EH (cell line): ENCODE data around the gene GPR141.

Experiments
- DNase-seq: peaks from one replicate; pipeline ENCODE4 v3.0.0-alpha.2; 2015; ENCODE audit warnings: low read depth

GPR141 gene

DNA sequence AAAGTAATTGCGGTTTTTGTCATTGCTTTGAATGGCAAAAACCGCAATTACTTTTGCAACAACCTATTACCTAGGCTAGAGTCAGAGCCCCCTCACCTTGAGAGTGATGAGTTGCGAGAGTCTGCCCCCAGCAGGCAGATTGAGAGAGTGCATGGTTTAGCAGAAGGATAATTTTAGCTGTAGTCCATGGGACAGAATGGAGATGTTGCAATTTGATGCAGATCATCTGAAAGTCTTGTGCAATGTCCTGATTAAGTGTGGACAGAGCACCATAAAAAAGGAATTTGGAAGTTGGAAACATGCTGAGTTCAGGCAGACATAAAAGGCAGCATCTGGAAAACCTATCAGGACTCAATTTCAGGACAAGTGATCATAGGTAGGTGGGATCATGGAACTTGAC lies 48.7 kb downstream of the GPR141 start:
- no peak for DNase-seq

DNA sequence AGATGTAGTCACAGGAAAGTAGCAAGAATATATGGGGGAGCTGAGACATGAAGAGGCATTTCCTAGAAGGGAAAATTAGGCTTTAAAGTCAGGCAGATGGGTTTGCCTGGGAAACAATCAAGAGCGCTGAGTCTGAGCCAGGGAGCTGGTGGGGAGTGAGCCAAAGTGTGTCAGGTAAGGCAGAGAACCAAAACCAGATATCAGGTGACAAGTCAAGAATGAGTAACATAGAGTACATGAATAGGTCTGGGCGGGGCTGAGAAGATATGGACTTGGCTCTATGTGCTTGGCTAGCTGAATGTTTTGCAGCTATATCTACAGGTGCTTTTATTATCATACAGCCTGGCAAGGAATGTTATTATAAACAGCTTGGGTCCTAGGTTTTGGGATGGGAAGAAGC lies 49.3 kb downstream of the GPR141 start:
- DNase-seq, result no peak

DNA sequence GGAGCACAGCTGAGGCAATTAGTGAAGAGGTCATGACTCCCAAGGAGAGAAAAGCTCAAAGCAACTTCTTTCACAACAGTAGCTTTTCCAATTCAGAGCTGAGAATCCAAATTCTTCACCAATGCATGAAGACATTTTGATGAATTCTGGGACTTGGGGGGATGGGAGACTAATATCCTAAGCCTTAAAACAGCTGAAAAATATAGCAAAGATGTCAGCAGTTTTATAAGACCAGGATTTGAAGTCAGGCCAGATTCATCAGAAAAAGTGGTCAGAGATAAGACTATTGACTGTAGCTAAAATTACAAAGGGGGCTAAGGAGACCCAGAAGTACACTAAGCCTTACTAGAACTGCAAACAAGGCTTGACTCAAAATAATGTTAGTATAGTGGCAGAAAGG lies 51.6 kb downstream of the GPR141 start:
- DNase-seq, result no peak

DNA sequence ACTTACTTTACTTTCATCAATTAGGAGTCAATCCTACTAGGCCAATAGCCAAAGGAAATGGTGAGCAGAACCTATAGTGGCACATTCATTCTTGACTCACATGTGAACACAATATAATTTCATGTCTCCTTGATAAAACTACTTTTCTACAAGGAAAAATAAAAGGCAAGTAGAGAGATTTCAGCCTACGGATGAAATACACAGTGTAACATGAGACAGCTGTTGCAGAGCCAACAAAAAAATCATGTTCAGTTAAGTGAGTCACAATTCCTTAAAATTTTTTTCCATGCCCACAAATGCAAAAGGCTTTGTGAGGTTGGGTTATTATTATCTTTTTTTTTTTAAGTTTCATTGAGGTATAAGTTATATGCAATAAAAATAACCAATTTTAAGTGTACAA lies 54.8 kb downstream of the GPR141 start:
- no peak for DNase-seq

DNA sequence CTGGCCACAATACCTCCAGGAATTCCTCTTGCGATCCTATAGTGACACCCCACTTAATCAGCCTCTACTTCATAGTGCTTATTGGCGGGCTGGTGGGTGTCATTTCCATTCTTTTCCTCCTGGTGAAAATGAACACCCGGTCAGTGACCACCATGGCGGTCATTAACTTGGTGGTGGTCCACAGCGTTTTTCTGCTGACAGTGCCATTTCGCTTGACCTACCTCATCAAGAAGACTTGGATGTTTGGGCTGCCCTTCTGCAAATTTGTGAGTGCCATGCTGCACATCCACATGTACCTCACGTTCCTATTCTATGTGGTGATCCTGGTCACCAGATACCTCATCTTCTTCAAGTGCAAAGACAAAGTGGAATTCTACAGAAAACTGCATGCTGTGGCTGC lies 56.8 kb downstream of the GPR141 start:
- no peak for DNase-seq

DNA sequence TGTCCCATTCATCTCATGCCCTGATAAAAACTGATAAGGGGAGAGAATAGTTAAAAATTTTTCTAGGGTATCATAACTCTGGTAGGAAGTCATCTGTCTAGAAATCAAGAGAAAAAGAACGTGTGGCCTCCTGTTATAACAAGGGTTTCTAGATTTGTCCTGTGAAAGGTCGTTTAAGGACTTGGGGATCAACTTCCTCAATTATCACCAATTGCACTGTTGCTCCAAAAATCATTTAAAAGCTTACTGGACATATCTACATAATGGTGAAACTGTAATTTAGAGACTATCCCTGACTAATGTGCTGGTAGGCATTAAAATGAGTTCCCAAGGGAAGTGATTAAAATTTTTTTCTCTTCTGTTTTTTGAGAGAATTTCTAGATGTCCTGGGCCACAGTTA lies 58.2 kb downstream of the GPR141 start:
- no peak for DNase-seq

DNA sequence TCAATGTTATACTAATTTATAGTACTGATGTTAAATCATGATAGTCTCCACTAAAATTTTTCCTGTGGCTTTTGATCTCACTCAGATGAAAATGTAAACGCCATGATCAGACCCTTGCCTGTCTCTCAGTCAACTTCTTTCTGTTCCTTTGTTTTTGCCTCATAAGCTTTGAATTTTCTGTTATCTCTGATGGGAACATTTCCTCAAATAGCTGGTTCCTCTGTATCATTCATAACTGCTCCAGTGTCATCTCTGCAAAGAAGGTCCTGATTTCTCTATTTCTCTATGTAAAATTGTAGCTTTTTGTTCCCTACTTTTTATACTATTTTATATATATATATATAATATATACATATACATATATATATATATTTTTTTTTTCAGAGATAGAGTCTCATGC lies 67.5 kb downstream of the GPR141 start:
- DNase-seq, result no peak

DNA sequence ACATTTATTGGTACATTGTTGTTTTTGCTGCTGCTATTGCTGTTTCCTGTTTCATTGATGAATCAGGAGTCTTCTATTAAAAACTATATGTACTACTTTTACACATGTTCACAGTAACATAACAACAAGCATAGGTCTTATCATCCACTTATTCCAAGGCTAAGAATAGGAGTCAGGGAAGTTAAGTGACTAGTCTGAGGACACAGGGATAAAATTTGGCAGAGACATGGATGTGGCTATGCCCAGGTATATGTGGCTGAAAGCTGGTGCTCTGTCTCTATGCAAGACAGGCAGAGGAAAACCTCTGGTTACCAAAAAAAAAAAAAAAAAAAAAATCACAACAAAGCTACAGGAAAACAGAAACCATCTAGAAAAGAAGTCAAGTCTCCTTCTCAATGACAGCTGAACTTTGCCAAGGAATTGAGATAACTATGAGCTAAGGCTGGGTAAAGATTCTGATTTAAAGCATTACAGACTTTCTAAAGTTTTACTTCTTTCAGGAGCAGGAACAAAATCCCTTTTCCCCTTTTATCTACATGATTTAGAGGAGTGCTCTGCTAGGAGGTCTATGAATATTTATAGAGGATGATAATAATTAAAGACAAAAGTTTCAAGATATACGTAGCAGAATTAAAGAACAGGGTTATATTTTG lies 70.0 kb downstream of the GPR141 start:
- no peak for DNase-seq

DNA sequence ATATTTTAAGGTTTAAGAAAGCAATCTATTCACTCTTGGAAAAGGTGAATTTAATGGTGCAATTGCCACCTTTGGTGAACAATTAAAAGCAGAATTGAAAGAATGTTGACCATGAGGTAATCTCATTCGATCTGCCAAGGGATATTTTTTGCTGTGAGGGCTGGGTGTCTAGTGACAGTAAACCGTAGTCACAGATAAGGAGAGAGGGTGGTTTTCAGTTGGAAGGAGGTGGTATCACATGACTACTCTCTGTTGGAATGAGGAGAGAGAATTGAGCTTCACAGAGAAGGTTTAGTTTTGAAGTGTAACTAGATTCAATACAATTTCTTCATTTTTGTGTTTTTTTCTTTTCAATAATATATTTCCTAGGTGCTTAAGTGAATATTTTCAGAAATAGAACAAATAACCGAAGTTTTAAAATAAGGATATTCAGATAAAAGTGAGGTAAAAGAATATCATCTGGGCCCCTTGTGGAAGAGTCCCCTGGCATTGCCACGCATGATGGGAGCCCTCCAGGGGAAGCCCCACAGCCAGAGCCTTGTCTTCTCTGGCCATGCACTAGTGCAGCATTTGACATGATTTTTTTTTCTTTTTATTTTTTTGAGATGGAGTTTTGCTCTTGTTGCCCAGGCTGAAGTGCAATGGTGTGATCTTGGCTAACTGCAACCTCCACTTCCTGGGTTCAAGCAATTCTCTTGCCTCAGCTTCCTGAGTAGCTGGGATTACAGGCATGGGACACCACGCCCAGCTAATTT lies 73.4 kb downstream of the GPR141 start:
- no peak for DNase-seq

DNA sequence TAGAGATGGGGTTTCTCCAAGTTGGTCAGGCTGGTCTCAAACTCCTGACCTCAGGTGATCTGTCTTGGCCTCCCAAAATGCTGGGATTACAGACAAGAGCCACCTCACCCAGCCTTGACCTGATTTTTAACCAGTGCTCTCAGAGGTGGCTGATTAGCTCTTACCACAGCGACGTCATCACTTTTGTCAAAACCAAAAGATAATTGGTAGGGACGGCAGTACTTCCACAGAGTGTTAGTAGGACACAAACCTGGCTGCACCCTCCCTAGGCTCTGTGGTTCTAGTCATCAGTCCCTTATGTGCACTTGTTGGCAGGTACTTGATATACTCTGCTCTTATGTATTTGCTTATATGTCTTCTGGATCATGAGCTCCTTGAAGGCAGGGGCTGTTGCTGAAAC lies 74.0 kb downstream of the GPR141 start:
- DNase-seq, result no peak

DNA sequence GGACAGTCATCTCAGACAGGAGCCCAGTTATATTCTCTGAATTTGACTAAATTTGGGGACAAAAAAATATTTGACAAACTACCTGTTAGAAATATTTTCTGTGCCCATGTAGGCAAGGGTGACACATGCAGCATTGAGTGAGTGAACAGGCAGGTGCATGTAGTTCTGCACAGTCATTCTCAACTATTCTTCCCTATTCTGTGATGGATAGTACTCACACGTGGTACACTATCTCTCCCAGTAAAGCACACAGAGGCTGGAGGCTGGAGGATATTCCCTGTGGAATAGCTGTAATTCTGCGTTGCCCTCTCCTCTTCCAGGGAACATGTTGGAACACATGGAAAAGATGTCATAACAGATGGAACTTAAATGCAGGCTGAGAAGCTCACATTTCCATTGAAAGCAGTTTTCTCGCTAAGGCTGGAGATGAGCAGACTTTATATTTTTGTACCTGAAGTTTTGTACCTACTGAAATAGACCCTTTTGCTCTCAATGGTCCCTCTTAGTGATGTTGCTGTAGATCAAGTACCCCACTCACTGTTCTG lies 75.0 kb downstream of the GPR141 start:
- no peak for DNase-seq

DNA sequence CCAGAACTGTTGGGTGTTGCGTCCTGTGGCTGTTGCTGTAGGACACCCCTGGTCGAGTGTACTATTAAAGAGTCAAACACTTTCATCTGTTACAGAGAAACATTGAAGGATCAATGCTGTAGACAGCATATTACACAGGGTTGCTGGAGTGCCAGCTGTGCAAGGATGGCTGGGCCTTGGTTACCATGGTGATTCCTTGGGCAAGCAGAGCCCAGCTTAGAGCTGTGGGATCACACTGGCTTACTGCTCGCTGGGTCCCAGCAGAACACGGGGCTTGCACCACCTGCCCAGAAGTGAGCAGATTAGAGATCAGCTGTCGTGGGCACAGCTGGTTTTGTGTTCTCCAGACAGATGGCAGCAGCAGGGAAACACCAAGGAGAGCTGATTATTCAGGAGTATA lies 76.0 kb downstream of the GPR141 start:
- no peak for DNase-seq

DNA sequence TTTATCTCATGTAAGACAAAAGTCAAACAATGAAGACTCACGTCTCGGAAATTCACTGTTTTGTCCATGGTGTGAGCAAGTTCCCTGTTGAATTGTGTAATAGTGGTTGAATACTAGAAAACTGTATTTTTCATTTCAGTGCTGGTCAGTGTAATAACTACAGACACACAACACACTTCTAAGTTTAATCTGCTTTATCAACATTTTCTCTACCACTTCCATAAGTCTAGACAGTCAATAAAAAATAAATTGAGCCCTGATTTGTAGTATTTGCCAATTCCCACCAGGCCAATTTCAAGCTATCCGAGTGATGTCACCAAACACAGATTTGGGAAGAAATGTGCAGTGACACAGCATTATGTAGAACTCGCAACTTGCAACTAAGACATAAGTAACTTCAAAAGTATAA lies 81.9 kb downstream of the GPR141 start:
- DNase-seq, result no peak

DNA sequence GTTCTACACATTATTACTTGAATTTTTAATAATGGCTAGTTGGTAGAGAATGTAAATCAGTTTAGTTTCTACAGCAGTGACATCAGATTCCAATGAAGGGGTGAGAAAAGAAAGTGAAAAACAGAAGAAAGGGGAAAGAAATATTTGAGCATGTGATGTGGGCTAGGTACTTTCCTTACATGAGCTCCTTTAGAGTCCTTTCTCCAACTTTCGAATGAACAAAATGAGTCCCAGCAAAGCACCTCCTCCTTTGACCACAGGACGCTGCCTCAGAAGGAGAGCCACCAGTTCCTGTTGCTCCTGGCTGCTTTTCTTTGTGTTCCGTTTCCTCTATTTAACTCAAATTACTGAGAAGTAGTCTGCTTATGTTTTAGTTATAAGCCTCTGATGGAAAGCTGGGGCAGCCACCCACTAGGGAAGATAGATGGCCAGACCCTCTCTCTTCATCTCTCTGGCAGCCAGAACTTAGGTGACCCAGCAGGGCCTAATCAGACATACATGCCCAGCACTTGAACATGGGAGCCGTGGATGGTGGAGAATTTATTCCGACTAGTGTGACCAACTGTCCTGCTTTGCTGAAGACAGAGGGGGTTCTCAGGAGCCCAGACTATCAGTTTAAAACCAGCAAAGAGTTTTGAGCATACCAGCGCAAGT lies 82.4 kb downstream of the GPR141 start:
- DNase-seq, result no peak

DNA sequence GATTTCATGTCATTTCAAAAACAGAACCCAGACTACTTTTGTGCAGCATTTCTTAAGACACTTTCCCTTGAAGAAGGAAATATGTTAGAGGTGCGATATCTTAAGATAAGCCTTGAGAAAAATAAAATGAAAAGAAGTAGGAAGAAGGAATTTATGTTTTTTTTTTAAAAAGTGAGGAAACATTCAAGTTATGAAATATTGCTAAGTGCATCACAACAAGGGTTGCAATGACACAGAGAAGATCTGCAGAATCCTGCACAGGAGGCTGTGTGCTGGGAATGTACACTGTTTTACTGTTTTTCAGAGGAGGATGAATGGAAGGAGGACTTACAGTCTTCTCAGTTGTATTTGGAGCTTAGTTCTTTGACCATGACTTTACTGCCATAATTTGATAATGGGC lies 85.0 kb downstream of the GPR141 start:
- no peak for DNase-seq

DNA sequence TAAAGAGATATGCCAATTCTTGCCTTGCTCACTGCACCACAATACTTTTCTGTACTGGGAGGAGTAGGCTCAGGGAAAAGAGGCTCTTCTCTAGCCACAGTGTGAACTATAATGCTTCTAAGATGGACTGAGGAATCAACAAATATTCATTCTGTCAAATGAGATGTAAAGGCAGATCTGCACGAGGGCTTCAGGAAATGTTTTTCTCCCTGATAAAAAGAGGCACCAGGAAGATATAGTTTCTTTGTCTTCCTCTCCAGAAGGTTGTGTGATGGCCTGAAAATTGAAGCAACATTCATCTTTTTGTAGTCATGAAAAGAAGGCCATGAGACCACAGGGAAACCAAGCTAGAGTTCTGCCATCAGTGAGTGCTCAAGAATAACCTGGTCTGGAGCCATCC lies 85.7 kb downstream of the GPR141 start:
- no peak for DNase-seq

DNA sequence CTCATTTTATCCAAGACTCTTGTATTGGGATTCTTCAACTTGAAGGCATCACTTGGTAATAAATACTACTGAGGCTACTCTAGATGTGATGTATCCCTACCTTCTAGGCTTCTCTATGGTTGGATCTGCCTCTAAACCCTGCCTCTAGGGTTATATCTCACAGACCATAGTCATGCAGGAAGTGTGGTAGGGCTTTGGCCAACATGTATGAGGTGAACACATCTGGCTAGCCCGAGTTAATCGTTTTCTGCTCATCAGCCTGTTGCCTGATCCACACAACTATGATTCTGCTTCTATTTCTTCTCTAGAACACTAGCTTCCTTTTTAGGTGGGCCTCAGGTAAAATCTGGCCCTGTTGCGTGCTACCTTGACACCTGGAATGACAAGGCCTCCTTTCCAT lies 86.2 kb downstream of the GPR141 start:
- no peak for DNase-seq

DNA sequence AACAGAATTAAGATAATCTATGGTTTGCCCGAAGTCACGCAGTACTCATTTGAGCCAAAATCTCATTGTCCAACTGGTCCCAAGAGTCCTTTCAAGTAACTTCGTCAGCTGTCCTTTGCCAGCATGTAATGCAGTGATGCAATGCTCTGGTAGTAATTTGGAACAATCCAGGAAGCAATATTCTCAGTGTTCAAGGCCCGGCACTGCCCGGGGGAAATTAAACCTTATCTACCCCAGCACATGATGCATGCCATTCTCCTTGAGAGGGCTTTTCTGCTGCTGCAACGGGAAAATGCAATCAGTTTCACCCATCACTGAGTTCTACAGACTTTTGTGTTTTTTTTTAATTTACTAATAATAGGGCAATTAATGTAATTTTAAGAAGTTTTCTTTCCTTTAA lies 87.3 kb downstream of the GPR141 start:
- DNase-seq, result no peak

DNA sequence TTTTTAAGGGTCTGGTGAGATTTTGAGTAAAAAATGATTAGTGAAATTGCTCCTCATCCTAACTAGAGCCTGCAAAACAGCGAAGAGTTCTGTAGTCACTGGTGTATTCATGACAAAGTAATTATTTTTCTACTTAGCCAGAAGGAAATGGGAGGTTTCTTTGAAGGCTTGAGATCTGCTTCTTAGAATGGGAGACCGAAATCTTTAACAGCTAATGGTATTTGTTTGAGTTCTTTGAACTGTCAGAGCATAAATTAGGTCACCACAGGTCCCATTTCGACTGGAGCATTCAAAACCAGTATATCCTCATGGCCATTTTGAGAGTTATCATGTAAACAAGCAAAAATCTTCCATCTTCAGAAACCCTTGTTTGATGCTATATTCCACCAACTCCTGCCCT lies 87.8 kb downstream of the GPR141 start:
- no peak for DNase-seq

DNA sequence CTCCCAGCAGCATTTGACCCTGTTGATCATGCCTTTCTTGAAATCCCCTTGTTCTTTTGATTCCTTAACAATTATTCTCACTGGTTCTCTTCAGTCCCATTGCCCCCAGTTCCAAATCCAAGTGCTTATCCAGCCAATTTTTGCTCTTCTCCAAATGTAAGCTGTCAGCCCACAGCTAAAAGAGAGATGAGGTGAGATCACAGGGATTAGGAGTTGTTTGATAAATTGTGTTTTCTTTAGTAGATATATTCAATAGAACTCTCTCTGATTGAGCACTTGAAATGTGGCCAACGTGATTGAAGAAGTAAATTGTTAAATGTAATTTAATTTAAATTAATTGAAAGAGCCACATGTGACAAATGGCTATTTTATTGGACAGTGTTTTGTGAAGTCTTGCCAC lies 88.2 kb downstream of the GPR141 start:
- DNase-seq, result no peak

DNA sequence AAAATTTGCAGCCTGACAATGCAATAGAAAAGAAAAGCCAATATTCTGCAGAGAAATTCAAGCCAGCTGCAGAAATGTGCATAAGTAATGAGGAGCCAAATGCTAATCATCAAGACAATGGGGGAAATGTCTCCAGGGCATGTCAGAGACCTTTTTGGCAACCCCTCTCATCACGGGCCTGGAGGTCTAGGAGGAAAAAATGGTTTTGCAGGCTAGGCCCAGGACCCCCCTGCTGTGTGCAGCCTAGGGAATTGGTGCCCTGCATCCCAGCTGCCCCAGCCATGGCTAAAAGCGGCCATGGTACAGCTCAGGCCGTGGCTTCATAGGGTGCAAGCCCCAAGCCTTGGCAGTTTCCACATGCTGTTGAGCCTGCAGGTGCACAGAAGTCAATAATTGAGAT lies 92.4 kb downstream of the GPR141 start:
- no peak for DNase-seq

DNA sequence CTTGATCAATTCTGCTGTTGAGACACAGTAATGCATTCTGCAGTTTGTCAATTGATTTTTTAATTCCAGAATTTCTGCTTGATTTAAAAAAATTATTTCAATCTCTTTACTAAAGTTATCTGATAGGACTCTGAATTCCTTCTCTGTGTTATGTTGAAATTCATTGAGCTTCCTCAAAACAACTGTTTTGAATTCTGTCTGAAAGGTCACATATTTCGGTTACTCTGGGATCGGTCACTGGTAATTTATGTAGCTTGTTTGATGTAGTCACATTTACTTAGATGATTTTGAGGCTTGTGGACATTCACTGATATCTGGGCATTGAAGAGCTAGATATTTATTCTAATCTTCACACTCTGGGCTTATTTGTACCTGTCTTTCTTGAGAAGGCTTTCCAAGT lies 97.6 kb downstream of the GPR141 start:
- no peak for DNase-seq

DNA sequence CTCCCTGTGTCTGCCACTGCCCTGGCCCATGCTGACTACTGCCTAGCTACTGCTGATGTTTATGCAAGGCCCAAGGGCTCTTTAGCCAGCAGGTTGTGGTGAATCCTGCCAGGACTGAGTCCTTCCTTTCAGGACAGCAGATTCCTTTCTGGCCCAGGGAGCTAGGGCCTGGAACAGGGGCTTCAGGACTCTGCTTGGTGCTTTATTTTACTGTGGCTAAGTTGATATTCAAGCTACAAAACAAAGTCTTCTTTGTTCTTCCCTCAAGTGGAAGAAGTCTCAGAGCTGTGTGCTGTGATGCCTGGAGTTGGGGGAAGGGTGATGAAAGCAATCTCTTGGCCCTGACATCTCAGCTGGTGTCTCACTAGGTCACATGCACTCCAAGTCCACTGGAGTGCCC lies 98.6 kb downstream of the GPR141 start:
- DNase-seq, result no peak
